Fibroblast of mammary gland (primary cell): Measurements from ENCODE around the gene ABCC6.
A peak's percentile ranks its signal among the peaks of the same experiment; 100 is the strongest.
"Not testable (repeated sequence)": the region's sequence is repeated elsewhere in the genome, so short reads cannot be mapped to it uniquely, and the experiment has no call there.

Experiments used
- DNase-seq: peaks from one replicate; pipeline ENCODE4 v3.0.0-alpha.2; 2010; ENCODE audit warnings: low read depth
- H3K4me3 ChIP-seq: 2 replicates; pipeline ENCODE4 v1.5.1; 2011; ENCODE audit warnings: low read depth, mild to moderate bottlenecking, low read length, moderate library complexity; ENCODE audit not compliant: control insufficient read depth
- TF ChIP-seq, protein P1 (sequence below): conservative IDR thresholded peaks from 2 replicates; pipeline ENCODE4 v1.5.1; 2011; ENCODE audit warnings: low read depth, low read length, inconsistent platforms; ENCODE audit not compliant: control insufficient read depth, insufficient read depth

The ABCC6 gene

DNA sequence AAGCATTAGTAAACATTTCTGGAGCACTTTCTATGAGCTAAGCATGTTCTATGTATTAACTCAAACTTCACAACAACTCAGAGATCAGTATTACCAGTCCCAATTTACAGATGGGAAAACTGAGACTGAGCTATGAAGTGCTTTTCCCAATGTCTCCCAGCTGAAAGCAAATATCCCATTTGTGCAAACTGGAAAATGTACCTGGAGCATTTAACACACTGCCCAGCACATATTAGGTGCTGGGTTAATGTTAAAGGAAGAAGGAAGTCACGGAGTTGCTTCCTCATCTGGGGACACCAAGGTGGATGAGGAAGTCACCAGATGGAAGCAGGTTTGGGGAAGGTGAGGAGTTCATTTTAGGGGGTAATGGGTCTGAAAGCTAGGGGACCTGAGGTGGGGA lies 66.1 kb downstream of the ABCC6 start:
- TF ChIP-seq, protein P1, sequence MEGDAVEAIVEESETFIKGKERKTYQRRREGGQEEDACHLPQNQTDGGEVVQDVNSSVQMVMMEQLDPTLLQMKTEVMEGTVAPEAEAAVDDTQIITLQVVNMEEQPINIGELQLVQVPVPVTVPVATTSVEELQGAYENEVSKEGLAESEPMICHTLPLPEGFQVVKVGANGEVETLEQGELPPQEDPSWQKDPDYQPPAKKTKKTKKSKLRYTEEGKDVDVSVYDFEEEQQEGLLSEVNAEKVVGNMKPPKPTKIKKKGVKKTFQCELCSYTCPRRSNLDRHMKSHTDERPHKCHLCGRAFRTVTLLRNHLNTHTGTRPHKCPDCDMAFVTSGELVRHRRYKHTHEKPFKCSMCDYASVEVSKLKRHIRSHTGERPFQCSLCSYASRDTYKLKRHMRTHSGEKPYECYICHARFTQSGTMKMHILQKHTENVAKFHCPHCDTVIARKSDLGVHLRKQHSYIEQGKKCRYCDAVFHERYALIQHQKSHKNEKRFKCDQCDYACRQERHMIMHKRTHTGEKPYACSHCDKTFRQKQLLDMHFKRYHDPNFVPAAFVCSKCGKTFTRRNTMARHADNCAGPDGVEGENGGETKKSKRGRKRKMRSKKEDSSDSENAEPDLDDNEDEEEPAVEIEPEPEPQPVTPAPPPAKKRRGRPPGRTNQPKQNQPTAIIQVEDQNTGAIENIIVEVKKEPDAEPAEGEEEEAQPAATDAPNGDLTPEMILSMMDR = no peak
- DNase-seq = no peak
- H3K4me3 ChIP-seq = no peak overlapping the region

DNA sequence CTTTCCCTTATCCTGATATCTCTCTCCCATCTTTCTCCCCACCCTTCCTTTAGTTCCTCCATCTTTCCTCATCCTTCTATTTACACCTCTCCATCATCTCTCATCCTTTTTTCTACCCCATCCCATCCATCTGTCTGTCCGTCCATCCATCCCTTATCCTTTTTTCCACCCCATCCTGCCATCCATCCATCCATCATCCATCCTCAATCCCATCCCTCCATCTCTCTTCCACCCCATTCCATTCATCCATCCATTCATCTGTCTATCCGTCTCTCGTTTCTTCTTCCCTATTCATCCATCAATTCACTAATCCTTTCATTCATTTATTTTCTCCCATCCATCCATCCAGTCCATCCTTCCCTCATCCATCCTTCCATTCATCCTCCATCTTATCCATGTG lies 68.1 kb downstream of the ABCC6 start:
- H3K4me3 ChIP-seq = no peak overlapping the region
- no peak for DNase-seq
- TF ChIP-seq, protein P1 = no peak

DNA sequence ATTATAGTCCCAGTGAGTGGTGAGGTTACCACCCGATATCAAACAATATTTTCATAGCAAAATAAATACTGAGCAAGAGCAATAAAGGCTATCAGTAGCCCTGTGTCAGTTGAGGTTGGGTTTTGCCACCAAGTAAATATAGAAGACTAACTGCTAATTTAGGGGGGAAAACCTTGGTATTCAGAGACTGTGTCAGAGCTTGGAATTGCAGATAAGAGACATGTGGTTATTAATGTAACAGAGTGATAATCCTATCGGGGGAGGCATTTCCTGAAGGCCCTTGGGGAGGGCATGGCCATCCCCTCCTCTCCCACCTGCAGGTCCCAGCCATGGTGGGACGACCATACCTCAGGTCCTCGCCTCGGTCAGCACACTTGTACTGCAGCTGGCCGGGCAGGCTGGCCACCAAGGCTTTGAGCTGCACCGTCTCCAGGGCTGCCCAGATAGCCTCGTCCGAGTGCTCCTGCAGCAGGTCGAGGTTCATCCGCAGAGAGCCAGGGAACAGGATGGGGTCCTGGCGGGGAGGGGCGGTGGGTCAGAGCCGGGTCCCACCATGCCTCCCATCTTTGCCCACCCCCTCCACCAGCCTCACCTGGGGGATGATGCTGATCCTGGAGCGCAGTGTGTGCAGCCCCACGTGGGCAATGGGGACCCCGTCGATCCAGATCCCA lies 68.9 kb downstream of the ABCC6 start:
- no peak for DNase-seq
- TF ChIP-seq, protein P1 = no peak
- H3K4me3 ChIP-seq = no peak overlapping the region

DNA sequence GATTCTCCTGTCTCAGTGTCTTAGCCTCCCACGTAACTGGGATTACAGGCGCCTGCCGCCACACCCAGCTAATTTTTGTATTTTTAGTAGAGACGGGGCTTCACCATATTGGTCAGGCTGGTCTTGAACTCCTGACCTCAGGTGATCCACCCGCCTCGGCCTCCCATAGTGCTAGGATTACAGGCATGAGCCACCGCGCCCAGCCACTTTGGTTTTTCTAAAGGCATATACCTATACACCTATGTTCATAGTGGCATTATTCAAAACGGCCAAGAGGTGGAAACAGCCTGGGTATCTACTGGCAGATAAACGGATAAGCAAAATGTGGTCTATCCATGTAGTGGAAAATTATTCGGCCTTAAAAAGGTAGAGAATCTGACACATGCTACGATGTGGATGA lies 70.3 kb downstream of the ABCC6 start:
- DNase-seq, H3K4me3 ChIP-seq: not testable (repeated sequence)

DNA sequence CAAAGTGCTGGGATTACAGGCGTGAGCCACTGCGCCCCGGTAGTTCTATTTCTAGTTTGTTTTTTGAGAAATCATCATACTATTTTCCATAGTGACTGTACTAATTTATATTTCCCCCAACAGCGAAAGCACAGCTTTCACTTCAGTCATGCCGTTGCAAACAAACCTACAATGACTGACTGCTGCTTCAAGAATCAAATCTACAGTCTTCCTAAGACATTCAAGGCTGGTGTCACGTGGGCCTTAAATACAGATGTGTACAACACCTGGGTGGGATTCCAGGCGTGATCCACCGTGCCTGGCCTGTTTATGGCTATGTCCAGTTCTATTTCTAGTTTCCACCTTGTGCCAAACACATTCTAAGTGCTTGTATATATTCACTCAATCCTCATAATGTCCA lies 72.0 kb downstream of the ABCC6 start:
- no peak overlapping the region for H3K4me3 ChIP-seq
- peak; percentile 32 for DNase-seq
- TF ChIP-seq, protein P1 = no peak

DNA sequence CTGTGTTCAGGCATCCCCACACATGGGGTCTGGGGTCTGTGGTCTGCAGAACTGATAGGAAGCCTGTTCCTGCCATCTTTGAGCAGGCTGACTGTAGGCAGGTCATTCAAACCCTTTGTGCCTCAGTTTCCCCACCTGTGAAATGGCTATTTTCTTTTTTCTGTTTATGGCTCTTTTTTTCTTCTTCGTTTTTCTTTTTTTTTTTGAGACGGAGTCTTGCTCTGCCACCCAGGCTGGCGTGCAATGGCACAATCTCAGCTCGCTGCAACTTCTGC lies 72.5 kb downstream of the ABCC6 start:
- H3K4me3 ChIP-seq = no peak overlapping the region

DNA sequence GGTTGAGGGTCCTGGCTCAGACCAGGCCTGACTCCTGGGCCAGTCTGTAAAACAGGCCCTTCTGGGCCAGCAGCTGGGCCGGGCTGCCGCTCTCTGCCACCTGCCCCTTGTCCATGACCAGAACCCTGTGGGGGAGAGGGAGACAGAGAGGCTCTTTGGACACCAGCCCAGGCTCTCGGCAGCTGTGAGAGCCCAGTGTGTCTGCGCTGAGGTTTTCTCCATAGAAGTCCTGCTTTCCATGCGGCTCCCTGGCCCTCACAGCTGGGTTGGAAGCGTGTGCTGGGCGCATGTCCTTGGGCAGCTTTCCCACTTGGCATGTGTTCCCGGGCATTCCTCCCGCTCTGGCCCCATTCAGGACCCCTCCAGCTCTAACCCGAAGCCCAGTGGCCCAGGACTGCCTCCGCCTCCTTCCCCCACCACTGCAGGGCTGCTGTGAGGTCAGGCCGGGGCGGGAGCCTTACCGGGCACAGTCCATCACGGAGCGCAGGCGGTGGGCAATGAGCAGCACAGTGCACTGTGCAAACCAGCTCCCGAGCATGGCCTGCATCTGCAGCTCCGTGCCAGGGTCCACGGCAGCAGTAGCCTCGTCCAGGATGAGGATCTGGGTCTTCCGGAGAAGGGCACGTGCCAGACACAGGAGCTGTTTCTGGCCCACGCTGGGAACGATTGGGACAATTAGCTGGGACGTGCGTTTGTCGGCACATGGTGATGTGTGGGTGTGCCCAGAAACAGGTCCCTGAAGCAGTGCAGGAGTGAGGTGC lies 73.0 kb downstream of the ABCC6 start:
- H3K4me3 ChIP-seq = no peak overlapping the region
- TF ChIP-seq, protein P1 = no peak
- DNase-seq = peak; percentile 54

More for the DNA sequence above, 72.5 kb downstream of the ABCC6 start:
- DNase-seq = no peak
- TF ChIP-seq, protein P1 = no peak
